ENCODE results near the gene PRR7. TPM values are rescaled to one million over a fixed set of nuclear protein-coding genes. Genes with fewer than 3 reads are reported as not detected.
A peak's percentile ranks its signal among the peaks of the same experiment; 100 is the strongest.

The PRR7 gene
- total and polyA plus RNA-seq, 2 of the 13 experiments (the other 11 are each of a cell fraction or from before 2014, with no cell fraction given): 4.8 to 5.0 TPM

- TF ChIP-seq ARID2 (CRISPR knock-in tag; IDR thresholded peaks at IDR 0.05; ENCODE audit: borderline replicate concordance) (no peak), HNF1B (CRISPR knock-in tag; IDR thresholded peaks at IDR 0.05) (peak; percentile 19; the same call in 1 of the 2 replicates), ZNF788 (CRISPR knock-in tag; IDR thresholded peaks at IDR 0.05; ENCODE audit: borderline replicate concordance) (peak; percentile 29; the same call in 1 of the 2 replicates), ZBTB3 (CRISPR knock-in tag; IDR thresholded peaks at IDR 0.05; ENCODE audit: borderline replicate concordance, low read depth) (no peak), SATB2 (CRISPR knock-in tag; IDR thresholded peaks at IDR 0.05) (no peak), GTF2F1 (IDR thresholded peaks at IDR 0.05; ENCODE audit: low read length) (no peak), ZNF644 (CRISPR knock-in tag; IDR thresholded peaks at IDR 0.05; ENCODE audit: low read depth) (no peak), PAF1 (CRISPR knock-in tag; IDR thresholded peaks at IDR 0.05) (no peak), BRCA1 (CRISPR knock-in tag; IDR thresholded peaks at IDR 0.05) (no peak), KAT8 (CRISPR knock-in tag; IDR thresholded peaks at IDR 0.05) (0 out of 2 replicates have a peak, but pooled peaks have one; percentile 30), ZNF564 (CRISPR knock-in tag; IDR thresholded peaks at IDR 0.05) (peak; percentile 14; the same call in 1 of the 2 replicates), BRD4 (CRISPR knock-in tag; IDR thresholded peaks at IDR 0.05) (peak; percentile 49; the same call in 1 of the 2 replicates), ZSCAN5A (CRISPR knock-in tag; IDR thresholded peaks at IDR 0.05; ENCODE audit: borderline replicate concordance) (no peak), ISX (CRISPR knock-in tag; conservative IDR thresholded peaks at IDR 0.05) (no peak), ZKSCAN1 (IDR thresholded peaks at IDR 0.05; ENCODE audit: low read length) (no peak)
- TF ChIP-seq, protein P1, sequence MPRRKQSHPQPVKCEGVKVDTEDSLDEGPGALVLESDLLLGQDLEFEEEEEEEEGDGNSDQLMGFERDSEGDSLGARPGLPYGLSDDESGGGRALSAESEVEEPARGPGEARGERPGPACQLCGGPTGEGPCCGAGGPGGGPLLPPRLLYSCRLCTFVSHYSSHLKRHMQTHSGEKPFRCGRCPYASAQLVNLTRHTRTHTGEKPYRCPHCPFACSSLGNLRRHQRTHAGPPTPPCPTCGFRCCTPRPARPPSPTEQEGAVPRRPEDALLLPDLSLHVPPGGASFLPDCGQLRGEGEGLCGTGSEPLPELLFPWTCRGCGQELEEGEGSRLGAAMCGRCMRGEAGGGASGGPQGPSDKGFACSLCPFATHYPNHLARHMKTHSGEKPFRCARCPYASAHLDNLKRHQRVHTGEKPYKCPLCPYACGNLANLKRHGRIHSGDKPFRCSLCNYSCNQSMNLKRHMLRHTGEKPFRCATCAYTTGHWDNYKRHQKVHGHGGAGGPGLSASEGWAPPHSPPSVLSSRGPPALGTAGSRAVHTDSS (CRISPR knock-in tag; conservative IDR thresholded peaks at IDR 0.05): no peak
- TF ChIP-seq, protein P2, sequence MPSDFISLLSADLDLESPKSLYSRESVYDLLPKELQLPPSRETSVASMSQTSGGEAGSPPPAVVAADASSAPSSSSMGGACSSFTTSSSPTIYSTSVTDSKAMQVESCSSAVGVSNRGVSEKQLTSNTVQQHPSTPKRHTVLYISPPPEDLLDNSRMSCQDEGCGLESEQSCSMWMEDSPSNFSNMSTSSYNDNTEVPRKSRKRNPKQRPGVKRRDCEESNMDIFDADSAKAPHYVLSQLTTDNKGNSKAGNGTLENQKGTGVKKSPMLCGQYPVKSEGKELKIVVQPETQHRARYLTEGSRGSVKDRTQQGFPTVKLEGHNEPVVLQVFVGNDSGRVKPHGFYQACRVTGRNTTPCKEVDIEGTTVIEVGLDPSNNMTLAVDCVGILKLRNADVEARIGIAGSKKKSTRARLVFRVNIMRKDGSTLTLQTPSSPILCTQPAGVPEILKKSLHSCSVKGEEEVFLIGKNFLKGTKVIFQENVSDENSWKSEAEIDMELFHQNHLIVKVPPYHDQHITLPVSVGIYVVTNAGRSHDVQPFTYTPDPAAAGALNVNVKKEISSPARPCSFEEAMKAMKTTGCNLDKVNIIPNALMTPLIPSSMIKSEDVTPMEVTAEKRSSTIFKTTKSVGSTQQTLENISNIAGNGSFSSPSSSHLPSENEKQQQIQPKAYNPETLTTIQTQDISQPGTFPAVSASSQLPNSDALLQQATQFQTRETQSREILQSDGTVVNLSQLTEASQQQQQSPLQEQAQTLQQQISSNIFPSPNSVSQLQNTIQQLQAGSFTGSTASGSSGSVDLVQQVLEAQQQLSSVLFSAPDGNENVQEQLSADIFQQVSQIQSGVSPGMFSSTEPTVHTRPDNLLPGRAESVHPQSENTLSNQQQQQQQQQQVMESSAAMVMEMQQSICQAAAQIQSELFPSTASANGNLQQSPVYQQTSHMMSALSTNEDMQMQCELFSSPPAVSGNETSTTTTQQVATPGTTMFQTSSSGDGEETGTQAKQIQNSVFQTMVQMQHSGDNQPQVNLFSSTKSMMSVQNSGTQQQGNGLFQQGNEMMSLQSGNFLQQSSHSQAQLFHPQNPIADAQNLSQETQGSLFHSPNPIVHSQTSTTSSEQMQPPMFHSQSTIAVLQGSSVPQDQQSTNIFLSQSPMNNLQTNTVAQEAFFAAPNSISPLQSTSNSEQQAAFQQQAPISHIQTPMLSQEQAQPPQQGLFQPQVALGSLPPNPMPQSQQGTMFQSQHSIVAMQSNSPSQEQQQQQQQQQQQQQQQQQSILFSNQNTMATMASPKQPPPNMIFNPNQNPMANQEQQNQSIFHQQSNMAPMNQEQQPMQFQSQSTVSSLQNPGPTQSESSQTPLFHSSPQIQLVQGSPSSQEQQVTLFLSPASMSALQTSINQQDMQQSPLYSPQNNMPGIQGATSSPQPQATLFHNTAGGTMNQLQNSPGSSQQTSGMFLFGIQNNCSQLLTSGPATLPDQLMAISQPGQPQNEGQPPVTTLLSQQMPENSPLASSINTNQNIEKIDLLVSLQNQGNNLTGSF (CRISPR knock-in tag; IDR thresholded peaks at IDR 0.05): no peak
These were observed 9.3 kb downstream of the PRR7 start (continued) for GRCh38 chr5:177455661-177456590.

All from HepG2 (cell line).